ENCODE results near the gene MPV17L. TPM values are rescaled to one million over a fixed set of nuclear protein-coding genes. Genes with fewer than 3 reads are reported as not detected.
A peak's percentile ranks its signal among the peaks of the same experiment; 100 is the strongest.
"Not testable (repeated sequence)": the region's sequence is repeated elsewhere in the genome, so short reads cannot be mapped to it uniquely, and the experiment has no call there.

Gene MPV17L
- total RNA-seq = 5.8 TPM
- 4.4 TPM for polyA plus RNA-seq

DNA sequence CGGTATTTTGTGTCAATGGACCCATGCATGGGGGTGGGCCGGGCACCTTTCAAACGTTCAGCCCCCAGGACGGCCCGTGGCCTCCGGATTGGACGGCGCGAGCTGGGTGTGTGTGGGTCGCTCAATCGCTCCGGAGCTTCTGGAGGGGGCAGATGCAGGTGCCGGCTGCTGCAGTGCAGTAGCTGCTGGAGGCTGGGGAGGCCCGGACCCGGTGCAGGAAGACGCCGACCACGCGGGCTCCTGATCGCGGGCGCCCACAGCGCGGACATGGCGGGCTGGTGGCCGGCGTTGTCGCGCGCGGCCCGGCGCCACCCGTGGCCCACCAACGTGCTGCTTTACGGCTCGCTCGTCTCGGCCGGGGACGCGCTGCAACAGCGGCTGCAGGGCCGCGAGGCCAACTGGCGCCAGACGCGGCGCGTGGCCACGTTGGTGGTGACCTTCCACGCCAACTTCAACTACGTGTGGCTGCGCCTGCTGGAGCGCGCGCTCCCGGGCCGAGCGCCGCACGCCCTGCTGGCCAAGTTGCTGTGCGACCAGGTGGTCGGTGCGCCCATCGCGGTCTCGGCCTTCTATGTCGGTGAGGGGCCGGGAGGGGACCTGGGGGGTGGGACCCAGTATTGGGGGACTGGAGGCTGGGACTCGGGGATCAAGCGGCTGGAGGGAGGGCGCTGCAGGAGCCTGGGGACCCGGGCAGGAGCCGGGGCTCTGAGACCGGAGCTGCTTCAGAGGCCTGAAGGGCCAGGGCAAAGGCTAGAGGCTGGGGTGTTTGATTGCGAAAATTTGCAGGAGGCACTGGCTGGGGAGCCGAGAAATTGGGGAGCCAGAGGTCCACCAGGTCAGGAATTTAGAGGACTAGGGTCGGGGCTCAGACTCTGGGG, at the start of gene MPV17L:
MPV17L (plus strand) TSS at position 124 of the 878 bp plus-strand sequence; CDS start at position 268, 144 bp downstream.
- not testable (repeated sequence) for H3K4me1 ChIP-seq (ENCODE audit: insufficient read depth); H3K36me3 ChIP-seq (ENCODE audit: insufficient read depth); DNase-seq (ENCODE audit: extremely low spot score)
- Histone ChIP-seq H3K4me3 (ENCODE audit: low read depth, low read length) (peak within 1 kb of the TSS; percentile 55), H3K27ac (ENCODE audit: low read depth) (peak within 1 kb of the TSS; percentile 30)
- 3% methylated on average over 79 of the region's 79 CpGs for WGBS

- H3K4me3 ChIP-seq (ENCODE audit: low read depth, low read length); H3K36me3 ChIP-seq (ENCODE audit: insufficient read depth); DNase-seq (ENCODE audit: extremely low spot score); H3K4me1 ChIP-seq (ENCODE audit: insufficient read depth); H3K27ac ChIP-seq (ENCODE audit: low read depth): not testable (repeated sequence)
- WGBS = no CpG with 5 or more reads among the region's 7 CpGs
Measured at GRCh38 chr16:15348721-15349120, 46.8 kb upstream of the MPV17L start.

DNA sequence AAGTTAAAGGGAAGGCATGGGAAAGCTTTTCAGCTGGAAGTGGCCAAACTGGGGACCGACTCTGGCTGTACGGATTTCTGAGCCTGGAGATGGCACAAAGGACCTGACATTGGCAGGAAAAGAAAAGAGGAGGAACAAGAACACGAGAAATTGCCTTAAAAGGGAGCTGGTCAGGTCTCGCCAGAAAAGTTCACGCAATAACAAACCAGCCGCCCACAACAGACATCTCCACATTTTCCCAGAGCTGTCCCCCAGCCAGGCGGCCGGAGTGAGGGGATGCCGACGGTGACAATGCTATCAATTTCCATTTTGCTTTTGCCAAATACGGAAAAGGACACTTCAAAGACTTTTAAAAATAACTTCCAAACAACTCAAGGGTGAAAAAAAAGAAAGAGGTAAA, 44.3 kb upstream of the MPV17L start:
- not testable (repeated sequence) for H3K36me3 ChIP-seq (ENCODE audit: insufficient read depth); H3K4me3 ChIP-seq (ENCODE audit: low read depth, low read length); H3K4me1 ChIP-seq (ENCODE audit: insufficient read depth); H3K27ac ChIP-seq (ENCODE audit: low read depth); DNase-seq (ENCODE audit: extremely low spot score)
- no CpG with 5 or more reads among the region's 11 CpGs for WGBS

DNA sequence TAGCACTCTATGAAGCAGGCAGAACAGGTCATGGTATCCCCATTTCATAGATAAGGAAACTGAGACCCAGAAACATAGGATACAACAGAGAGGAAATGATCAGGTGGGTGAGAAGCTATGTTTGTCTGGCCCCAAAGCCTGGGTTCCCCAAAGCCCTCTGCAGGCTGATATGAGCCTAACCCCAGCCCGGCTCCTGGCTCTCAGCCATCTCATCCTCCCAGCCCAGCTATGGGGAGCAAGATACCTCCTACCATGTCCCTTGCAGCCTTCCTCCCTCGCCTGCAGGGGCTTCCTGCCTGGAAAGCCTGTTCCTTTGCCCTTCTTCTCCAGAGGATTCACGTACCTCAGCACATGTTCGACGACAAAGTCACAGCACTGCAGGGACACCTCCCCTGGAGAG, 43.8 kb upstream of the MPV17L start:
- H3K4me3 ChIP-seq (ENCODE audit: low read depth, low read length); H3K36me3 ChIP-seq (ENCODE audit: insufficient read depth); DNase-seq (ENCODE audit: extremely low spot score); H3K4me1 ChIP-seq (ENCODE audit: insufficient read depth); H3K27ac ChIP-seq (ENCODE audit: low read depth): not testable (repeated sequence)
- WGBS = no CpG with 5 or more reads among the region's 5 CpGs

- WGBS = 84% methylated on average over 1 of the region's 3 CpGs
- H3K36me3 ChIP-seq (ENCODE audit: insufficient read depth); H3K27ac ChIP-seq (ENCODE audit: low read depth); H3K4me1 ChIP-seq (ENCODE audit: insufficient read depth); DNase-seq (ENCODE audit: extremely low spot score); H3K4me3 ChIP-seq (ENCODE audit: low read depth, low read length): not testable (repeated sequence)
Measured at GRCh38 chr16:15352852-15353251, 42.7 kb upstream of the MPV17L start.

DNA sequence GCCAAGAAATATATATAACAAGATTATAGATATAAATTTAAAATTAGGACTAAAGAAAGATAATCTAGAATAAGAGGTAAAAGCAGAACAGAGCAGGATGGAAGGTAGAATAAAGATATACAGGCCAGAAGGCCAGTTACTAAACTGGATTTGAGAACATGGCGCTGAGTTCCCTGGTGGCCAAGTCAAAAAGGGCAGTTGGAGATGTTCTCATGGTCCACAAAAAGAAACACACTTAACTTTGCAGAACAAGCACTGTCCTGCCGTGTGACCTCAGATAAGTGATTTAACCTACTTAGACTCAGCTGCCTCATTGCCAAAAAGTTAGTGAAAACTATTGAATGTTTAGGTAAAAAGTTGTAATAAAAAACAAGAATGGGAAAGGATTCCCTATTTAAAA, 40.7 kb upstream of the MPV17L start:
- no CpG with 5 or more reads among the region's 2 CpGs for WGBS
- not testable (repeated sequence) for H3K4me3 ChIP-seq (ENCODE audit: low read depth, low read length); H3K36me3 ChIP-seq (ENCODE audit: insufficient read depth); H3K4me1 ChIP-seq (ENCODE audit: insufficient read depth); DNase-seq (ENCODE audit: extremely low spot score); H3K27ac ChIP-seq (ENCODE audit: low read depth)

DNA sequence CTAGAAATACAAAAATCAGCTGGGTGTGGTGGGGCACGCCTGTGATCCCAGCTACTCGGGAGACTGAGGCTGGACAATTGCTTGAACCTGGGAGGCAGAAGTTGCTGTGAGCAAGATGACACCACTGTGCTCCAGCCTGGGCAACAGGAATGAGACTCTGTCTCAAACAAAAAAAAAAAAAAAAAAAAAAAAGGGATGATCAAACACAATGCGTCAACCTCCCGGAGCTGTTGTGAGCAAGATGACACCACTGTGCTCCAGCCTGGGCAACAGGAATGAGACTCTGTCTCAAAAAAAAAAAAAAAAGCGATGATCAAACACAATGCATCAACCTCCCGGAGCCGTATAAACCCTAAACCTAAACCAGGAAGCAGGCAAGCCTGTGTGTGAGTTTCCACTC, 38.1 kb upstream of the MPV17L start:
- not testable (repeated sequence) for H3K4me1 ChIP-seq (ENCODE audit: insufficient read depth); H3K27ac ChIP-seq (ENCODE audit: low read depth); H3K4me3 ChIP-seq (ENCODE audit: low read depth, low read length); DNase-seq (ENCODE audit: extremely low spot score); H3K36me3 ChIP-seq (ENCODE audit: insufficient read depth)
- WGBS = 72% methylated on average over 3 of the region's 7 CpGs

DNA sequence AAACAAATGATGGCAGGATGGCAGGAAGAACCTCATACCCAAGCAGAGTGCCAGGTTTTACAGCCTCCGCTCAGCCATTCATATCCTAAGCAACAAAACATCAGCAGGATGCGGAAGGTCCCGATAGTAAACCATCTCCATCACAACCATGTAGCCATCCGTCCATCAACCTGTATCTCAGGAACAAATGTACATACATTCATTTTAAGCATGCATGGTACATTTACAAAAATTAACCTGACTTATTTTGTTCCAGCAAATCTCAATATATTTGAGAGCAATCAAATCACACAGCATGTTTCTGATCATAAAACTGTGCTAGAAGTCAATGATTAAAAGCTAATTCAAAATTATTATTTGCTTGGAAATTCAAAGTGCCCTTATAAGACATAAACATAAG, 17.4 kb upstream of the MPV17L start, which contains the start of gene NPIPA5:
NPIPA5 (minus strand) TSS at position 101 of the 400 bp plus-strand sequence; CDS start at position 101, 0 bp downstream.
- not testable (repeated sequence) for H3K4me3 ChIP-seq (ENCODE audit: low read depth, low read length); H3K36me3 ChIP-seq (ENCODE audit: insufficient read depth); H3K4me1 ChIP-seq (ENCODE audit: insufficient read depth); DNase-seq (ENCODE audit: extremely low spot score); H3K27ac ChIP-seq (ENCODE audit: low read depth)
- WGBS = no CpG with 5 or more reads among the region's 4 CpGs

GRCh38 chr16:15382810-15383209, 12.7 kb upstream of the MPV17L start:
- not testable (repeated sequence) for H3K27ac ChIP-seq (ENCODE audit: low read depth); H3K4me3 ChIP-seq (ENCODE audit: low read depth, low read length)
- WGBS = 66% methylated on average over 3 of the region's 3 CpGs

DNA sequence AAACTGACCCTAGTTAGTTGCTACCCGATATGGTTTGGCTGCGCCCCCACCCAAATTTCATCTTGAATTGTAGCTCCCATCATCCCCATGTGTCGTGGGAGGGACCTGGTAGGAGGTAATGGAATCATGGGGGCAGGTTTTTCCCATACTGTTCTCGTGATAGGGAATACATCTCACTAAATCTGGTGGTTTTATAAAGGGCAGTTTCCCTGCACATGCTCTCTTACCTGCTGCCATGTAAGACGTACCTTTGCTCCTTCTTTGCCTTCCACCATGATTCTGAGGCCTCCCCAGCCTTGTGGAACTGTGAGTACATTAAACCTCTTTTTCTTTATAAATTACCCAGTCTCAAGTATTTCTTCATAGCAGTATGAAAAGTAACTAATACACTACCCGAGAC, 7.5 kb upstream of the MPV17L start:
- not testable (repeated sequence) for DNase-seq (ENCODE audit: extremely low spot score); H3K27ac ChIP-seq (ENCODE audit: low read depth); H3K36me3 ChIP-seq (ENCODE audit: insufficient read depth); H3K4me3 ChIP-seq (ENCODE audit: low read depth, low read length); H3K4me1 ChIP-seq (ENCODE audit: insufficient read depth)
- WGBS = 81% methylated on average over 6 of the region's 6 CpGs

More at GRCh38 chr16:15382810-15383209, 12.7 kb upstream of the MPV17L start:
- DNase-seq (ENCODE audit: extremely low spot score); H3K4me1 ChIP-seq (ENCODE audit: insufficient read depth); H3K36me3 ChIP-seq (ENCODE audit: insufficient read depth): not testable (repeated sequence)

DNA sequence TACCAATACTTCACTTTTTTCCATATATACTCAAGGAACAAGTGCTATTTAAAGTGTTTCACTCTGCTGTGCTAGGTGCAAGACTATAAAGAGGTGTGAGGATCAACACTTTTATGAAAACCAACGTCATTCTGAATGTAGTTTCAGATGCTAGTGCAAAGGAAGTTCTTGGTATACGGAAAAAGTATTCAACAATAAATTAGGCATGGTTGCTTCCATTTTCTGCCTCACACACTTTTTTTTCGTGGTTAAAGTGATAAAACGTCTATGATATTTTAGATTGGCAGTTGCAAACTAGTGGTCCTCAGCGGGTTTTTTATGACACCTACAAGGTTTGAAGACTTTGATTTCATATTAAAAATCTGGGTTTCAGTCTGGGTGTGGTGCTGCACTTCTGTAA, 5.6 kb upstream of the MPV17L start:
- H3K27ac ChIP-seq (ENCODE audit: low read depth); H3K4me1 ChIP-seq (ENCODE audit: insufficient read depth); H3K4me3 ChIP-seq (ENCODE audit: low read depth, low read length); DNase-seq (ENCODE audit: extremely low spot score); H3K36me3 ChIP-seq (ENCODE audit: insufficient read depth): not testable (repeated sequence)
- 81% methylated on average over 5 of the region's 5 CpGs for WGBS

- H3K36me3 ChIP-seq (ENCODE audit: insufficient read depth); H3K4me3 ChIP-seq (ENCODE audit: low read depth, low read length); DNase-seq (ENCODE audit: extremely low spot score); H3K4me1 ChIP-seq (ENCODE audit: insufficient read depth); H3K27ac ChIP-seq (ENCODE audit: low read depth): not testable (repeated sequence)
- 87% methylated on average over 8 of the region's 8 CpGs for WGBS
Measured at GRCh38 chr16:15393025-15393424, 2.5 kb upstream of the MPV17L start.

DNA sequence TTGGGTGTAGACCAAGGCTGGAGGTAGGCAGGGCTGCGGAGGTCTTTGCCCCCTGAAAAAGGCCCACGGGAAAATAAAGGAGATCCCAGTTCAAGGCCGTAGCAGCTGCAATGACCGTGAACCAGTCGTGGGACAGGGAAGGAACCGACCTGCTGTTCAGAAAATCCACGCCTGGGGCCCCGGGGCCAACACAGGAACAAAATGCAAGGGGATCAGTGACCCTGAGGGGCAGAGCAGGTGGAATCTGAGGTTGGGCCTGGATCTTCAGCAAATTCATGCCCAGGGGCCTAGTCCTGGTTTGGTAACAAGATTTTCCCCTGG, 915 bp downstream of the MPV17L start:
- DNase-seq (ENCODE audit: extremely low spot score); H3K4me1 ChIP-seq (ENCODE audit: insufficient read depth); H3K27ac ChIP-seq (ENCODE audit: low read depth); H3K36me3 ChIP-seq (ENCODE audit: insufficient read depth): not testable (repeated sequence)
- WGBS = 84% methylated on average over 8 of the region's 8 CpGs
- peak overlapping the region; percentile 55 for H3K4me3 ChIP-seq (ENCODE audit: low read depth, low read length)

- no peak for DNase-seq (ENCODE audit: extremely low spot score)
- H3K4me1 ChIP-seq (ENCODE audit: insufficient read depth) = no peaks in the 10 kb centered on the region
- 93% methylated on average over 11 of the region's 11 CpGs for WGBS
- H3K27ac ChIP-seq (ENCODE audit: low read depth) = no peak overlapping the region
- no peaks in the 10 kb centered on the region for H3K36me3 ChIP-seq (ENCODE audit: insufficient read depth)
- no peak overlapping the region for H3K4me3 ChIP-seq (ENCODE audit: low read depth, low read length)
Measured at GRCh38 chr16:15396948-15397594, 1.5 kb downstream of the MPV17L start.
